ENCODE results near the gene SARDH. TPM values are rescaled to one million over a fixed set of nuclear protein-coding genes. Genes with fewer than 3 reads are reported as not detected.

The SARDH gene
- total and polyA plus RNA-seq, 7 donors, result 0.49 to 3.0 (median 1.9) TPM; not detected in 1

- H3K4me3 ChIP-seq, result no peak overlapping the region
- no peak for DNase-seq
- no peaks in the 10 kb centered on the region for H3K4me1 ChIP-seq
- TF ChIP-seq POLR2AphosphoS5 (IDR thresholded peaks at IDR 0.05), result no peak
- TF ChIP-seq POLR2A (IDR thresholded peaks at IDR 0.05), result no peak
- TF ChIP-seq CTCF (IDR thresholded peaks at IDR 0.05), result no peak
- no peaks in the 10 kb centered on the region for H3K27me3 ChIP-seq
- WGBS, 2 donors, result 96 to 97% methylated on average over 27 of the region's 27 CpGs
- intact Hi-C loops (cut with DNase I), result no loop called here
- peaks cover 0 to 10% (median 0%) of the 10 kb centered on the region in 4 donors for H3K9me3 ChIP-seq
- peaks cover 0 to 52% (median 16%) of the 10 kb centered on the region in 4 donors for H3K36me3 ChIP-seq
- no peak overlapping the region for H3K27ac ChIP-seq
These were observed 38.1 kb upstream of the SARDH start for GRCh38 chr9:133775951-133776905.

- no peak for TF ChIP-seq CTCF (IDR thresholded peaks at IDR 0.05)
- TF ChIP-seq EP300 (IDR thresholded peaks at IDR 0.05), result no peak
- no peak for TF ChIP-seq POLR2AphosphoS5 (IDR thresholded peaks at IDR 0.05)
- no peak for TF ChIP-seq POLR2A (IDR thresholded peaks at IDR 0.05)
- intact Hi-C loops (cut with DNase I), result no loop called here
- peaks cover 0 to 52% (median 16%) of the 10 kb centered on the region in 4 donors for H3K36me3 ChIP-seq
- WGBS, 2 donors, result 95 to 97% methylated on average over 2 of the region's 2 CpGs
- H3K9me3 ChIP-seq, result peaks cover 0 to 10% (median 0%) of the 10 kb centered on the region in 4 donors
- H3K27ac ChIP-seq, result no peak overlapping the region
- no peaks in the 10 kb centered on the region for H3K27me3 ChIP-seq
- no peaks in the 10 kb centered on the region for H3K4me1 ChIP-seq
- H3K4me3 ChIP-seq, result no peak overlapping the region
- no peak for DNase-seq
These were observed 37.1 kb upstream of the SARDH start for GRCh38 chr9:133775291-133775690.

- Histone ChIP-seq H3K9me3 (peaks cover 0 to 10% (median 0%) of the 10 kb centered on the region in 4 donors), H3K36me3 (peaks cover 0 to 51% (median 16%) of the 10 kb centered on the region in 4 donors), H3K27me3 (no peaks in the 10 kb centered on the region), H3K27ac (no peak overlapping the region), H3K4me1 (no peaks in the 10 kb centered on the region), H3K4me3 (no peak overlapping the region)
- intact Hi-C loops (cut with DNase I), result no loop called here
- WGBS, 2 donors, result 96 to 97% methylated on average over 16 of the region's 16 CpGs
- no peak for DNase-seq
- TF ChIP-seq POLR2A (IDR thresholded peaks at IDR 0.05) (no peak), EP300 (IDR thresholded peaks at IDR 0.05) (no peak), CTCF (IDR thresholded peaks at IDR 0.05) (no peak), POLR2AphosphoS5 (IDR thresholded peaks at IDR 0.05) (no peak)
These were observed 36.6 kb upstream of the SARDH start for GRCh38 chr9:133774799-133775198.

GRCh38 chr9:133773889-133774655 lies 35.9 kb upstream of the SARDH start:
- DNase-seq, result no peak
- Histone ChIP-seq H3K4me3 (no peak overlapping the region), H3K4me1 (no peaks in the 10 kb centered on the region), H3K27me3 (no peaks in the 10 kb centered on the region), H3K9me3 (peaks cover 0 to 10% (median 0%) of the 10 kb centered on the region in 4 donors), H3K27ac (no peak overlapping the region), H3K36me3 (peaks cover 0 to 44% (median 16%) of the 10 kb centered on the region in 4 donors)
- 97 to 98% methylated on average over 9 of the region's 9 CpGs for whole genome bisulfite sequencing, 2 donors
- TF ChIP-seq POLR2AphosphoS5 (IDR thresholded peaks at IDR 0.05) (no peak), CTCF (IDR thresholded peaks at IDR 0.05) (no peak)
- intact Hi-C loops (cut with DNase I), result no loop called here
